GM10248 (cell line): ENCODE data around the gene FAM151B.
A peak's percentile ranks its signal among the peaks of the same experiment; 100 is the strongest.
"Not testable (repeated sequence)": the region's sequence is repeated elsewhere in the genome, so short reads cannot be mapped to it uniquely, and the experiment has no call there.

Source experiments
- CTCF ChIA-PET: fragments of 300-600 bp; sonication (Branson Sonifier 250); formaldehyde crosslinking; extraction: SDS; loops from one replicate; lab custom pipeline; 2021; ENCODE audit warnings: antibody characterized with exemption; lab: Yijun Ruan, JAX
- POLR2A ChIA-PET: fragments of 350-650 bp; sonication (Branson Sonifier 250); formaldehyde crosslinking; extraction: SDS; loops from one replicate; lab custom pipeline; 2020; ENCODE audit warnings: antibody characterized with exemption; lab: Yijun Ruan, JAX
- DNase-seq: peaks from one replicate; pipeline ENCODE4 v3.0.0; 2012; ENCODE audit errors: extremely low spot score
- TF ChIP-seq, protein P1 (sequence below): IDR thresholded peaks from 2 replicates; pipeline ENCODE4 v1.5.1; 2012; ENCODE audit warnings: mild to moderate bottlenecking, low read depth; ENCODE audit errors: extremely low read depth, missing control alignments, control extremely low read depth

FAM151B gene

DNA sequence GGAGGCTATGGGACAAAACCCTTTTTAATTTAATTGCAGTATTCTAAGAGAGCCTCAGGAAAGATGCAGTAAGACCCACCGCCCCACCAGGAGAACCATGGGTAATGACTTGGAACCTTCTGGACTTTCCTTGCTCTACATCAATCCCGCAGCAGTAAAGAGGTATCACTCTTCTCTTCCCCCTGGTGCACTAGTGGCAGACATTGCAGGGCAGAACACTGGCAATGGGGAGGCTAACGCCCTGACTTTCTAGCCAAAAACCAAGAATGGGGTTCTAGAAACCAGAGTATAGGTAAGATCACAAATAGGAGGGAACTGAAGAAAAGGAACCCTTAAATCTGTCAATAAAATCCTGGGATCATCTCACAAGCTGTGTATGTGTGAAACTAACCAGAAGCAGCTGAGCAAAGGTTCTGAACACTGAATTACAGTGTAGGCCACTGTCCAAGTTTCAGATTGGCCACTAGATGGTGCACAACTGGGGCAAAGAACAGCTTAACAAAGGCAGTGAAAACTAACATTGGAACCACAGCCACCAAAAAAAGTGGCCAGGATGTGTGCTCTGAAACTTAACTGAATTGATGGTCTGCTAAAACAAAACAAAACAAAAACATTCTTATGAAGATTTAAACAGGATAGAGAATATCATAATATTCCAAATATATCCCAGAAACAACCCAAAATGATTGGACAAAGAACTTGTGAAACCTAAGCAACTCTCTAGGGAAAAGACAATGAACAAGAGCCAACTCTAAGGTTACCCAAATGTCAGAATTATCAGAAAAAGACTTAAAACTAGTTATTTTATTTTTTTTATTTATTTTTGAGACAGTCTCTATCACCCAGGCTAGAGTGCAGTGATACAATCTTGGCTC lies 6.6 kb upstream of the FAM151B start:
- TF ChIP-seq, protein P1, sequence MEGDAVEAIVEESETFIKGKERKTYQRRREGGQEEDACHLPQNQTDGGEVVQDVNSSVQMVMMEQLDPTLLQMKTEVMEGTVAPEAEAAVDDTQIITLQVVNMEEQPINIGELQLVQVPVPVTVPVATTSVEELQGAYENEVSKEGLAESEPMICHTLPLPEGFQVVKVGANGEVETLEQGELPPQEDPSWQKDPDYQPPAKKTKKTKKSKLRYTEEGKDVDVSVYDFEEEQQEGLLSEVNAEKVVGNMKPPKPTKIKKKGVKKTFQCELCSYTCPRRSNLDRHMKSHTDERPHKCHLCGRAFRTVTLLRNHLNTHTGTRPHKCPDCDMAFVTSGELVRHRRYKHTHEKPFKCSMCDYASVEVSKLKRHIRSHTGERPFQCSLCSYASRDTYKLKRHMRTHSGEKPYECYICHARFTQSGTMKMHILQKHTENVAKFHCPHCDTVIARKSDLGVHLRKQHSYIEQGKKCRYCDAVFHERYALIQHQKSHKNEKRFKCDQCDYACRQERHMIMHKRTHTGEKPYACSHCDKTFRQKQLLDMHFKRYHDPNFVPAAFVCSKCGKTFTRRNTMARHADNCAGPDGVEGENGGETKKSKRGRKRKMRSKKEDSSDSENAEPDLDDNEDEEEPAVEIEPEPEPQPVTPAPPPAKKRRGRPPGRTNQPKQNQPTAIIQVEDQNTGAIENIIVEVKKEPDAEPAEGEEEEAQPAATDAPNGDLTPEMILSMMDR = peak; percentile 73
- peak; percentile 55 for DNase-seq
- CTCF ChIA-PET = interaction anchor here (0.7 to 2.2 kb wide), 8 partner anchors 8 to 446 kb away, joined by 3 to 9 read pairs (median 6); partner anchors contain the start of gene THBS4
- POLR2A ChIA-PET = no interaction called here

DNA sequence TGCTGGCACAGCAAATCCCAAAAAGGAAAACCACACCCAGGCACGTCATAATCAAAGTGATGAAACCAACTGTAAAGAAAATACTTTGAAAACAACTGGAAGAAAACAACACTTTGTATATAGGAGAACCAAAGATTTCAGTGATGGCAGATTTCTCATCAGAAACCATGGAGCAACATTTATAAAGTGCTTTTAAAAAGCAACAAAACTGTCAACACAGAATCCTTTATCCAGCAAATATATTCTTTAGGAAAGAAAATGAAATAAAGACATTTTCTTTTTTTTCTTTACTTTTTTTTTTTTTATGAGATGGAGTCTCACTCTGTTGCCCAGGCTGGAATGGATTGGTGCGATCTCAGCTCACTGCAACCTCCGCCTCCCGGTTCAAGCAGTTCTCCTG lies 5.3 kb upstream of the FAM151B start:
- TF ChIP-seq, protein P1 = no peak
- ChIA-PET CTCF (interaction anchor here (1.1 to 2.2 kb wide), 6 partner anchors 10 to 190 kb away, joined by 3 to 9 read pairs (median 6); no protein-coding TSS in a partner anchor), POLR2A (no interaction called here)
- DNase-seq = no peak

DNA sequence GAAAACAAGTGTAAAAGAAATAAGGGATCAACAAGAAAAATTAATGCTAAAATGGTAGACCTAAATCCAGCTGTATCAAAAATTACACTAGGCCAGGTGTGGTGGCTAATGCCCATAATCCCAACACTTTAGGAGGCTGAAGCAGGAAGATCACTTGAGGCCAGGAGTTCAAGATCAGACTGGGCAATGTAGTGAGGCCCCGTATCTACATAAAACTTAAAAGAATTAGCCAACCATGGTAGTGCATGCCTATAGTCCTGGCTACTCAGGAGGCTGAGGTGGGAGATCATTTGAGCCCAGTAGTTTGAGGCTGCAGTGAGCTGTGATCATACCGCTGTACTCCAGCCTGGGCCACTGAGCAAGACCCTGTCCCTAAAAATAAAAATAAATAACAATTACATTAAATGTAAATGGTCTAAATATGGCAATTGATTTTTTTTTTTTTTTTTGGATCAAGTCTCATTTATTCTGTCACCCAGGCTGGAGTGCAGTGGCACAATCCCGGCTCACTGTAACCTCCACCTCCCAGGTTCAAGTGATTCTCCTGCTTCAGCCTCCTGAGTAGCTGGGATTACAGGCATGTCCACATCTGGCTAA lies 4.2 kb upstream of the FAM151B start:
- DNase-seq = no peak
- TF ChIP-seq, protein P1 = no peak
- CTCF ChIA-PET = no interaction called here
- POLR2A ChIA-PET = no interaction called here

DNA sequence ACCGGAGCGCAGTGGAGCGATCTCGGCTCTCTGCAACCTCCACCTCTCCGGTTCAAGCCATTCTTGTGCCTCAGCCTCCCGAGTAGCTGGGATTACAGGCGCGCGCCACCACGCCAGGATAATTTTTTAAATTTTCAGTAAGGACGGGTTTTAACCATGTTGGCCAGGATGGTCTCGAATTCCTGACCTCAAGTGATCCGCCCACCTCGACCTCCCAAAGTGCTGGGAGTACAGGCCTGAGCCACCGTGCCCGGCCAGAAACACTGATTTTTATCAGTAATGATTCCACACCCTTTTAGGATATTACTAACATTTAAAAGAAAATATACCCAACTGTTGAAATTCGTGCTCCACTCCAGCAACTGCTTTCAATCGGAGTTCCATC lies 464 bp upstream of the FAM151B start:
- POLR2A ChIA-PET = no interaction called here
- DNase-seq = no peak
- TF ChIP-seq, protein P1 = no peak
- CTCF ChIA-PET = no interaction called here

DNA sequence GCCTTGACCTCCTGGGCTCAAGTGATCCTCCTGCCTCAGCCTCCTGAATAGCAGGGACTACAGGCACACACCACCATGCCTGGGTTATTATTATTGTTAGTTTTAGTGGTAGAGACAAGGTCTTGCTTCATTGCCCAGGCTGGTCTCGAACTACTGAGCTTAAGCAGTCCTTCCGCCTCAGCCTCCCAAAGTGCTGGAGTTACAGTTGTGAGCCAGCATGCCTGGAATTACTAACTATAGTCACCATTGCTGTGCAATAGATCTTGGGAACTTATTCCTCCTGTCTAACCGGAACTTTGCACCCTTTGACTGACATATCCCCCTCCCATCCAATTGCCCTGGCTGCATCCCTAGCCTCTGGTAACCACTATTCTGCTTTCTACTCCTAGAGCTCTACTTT lies 3.4 kb downstream of the FAM151B start:
- no peak for DNase-seq
- ChIA-PET POLR2A (no interaction called here), CTCF (no interaction called here)
- TF ChIP-seq, protein P1 = no peak

DNA sequence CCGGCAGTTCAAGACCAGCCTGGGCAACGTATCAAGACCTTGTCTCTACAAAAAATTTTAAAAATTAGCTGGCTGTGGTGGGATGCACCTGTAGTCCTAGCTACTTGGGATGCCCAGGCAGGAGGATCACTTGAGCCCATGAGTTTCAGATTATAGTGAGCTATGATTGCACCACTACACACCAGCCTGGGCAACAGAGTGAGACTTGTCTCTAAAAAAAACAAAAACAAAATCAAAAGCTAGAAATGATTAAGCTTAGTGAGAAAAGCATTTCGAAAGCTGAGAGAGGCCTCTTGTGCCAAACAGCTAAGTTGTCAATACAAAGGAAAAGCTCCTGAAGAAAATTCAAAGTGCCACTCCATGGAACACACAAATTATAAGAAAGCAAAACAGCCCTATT lies 4.8 kb downstream of the FAM151B start:
- CTCF ChIA-PET = interaction anchor here (0.9 kb wide), 1 partner anchor 11 kb away, joined by 4 read pairs; no protein-coding TSS in a partner anchor

DNA sequence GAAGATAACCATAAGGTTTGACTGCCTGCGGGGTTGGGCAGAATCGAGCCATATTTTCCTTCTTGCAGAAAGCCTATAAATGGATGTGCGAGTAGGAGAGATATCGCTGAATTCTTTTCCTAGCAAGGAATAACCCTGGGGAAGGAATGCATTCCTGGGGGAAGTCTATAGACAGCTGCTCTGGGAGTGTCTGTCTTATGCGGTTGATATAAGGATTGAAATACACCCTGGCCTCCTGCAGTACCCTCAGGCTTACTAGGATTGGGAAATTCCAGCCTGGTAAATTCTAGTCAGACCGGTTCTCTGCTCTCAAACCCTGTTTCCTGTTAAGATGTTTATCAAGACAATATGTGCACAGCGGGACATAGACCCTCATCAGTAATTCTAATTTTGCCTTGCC lies 5.5 kb downstream of the FAM151B start:
- POLR2A ChIA-PET, DNase-seq: not testable (repeated sequence)
- CTCF ChIA-PET = interaction anchor here (0.9 to 2.1 kb wide), 3 partner anchors 12 to 13 kb away, joined by 3 to 7 read pairs (median 4); no protein-coding TSS in a partner anchor

More for the DNA sequence above, 4.8 kb downstream of the FAM151B start:
- DNase-seq = no peak
- TF ChIP-seq, protein P1 = no peak
- POLR2A ChIA-PET = no interaction called here
